ENCODE measurements around the gene SPEG.

Gene SPEG

DNA sequence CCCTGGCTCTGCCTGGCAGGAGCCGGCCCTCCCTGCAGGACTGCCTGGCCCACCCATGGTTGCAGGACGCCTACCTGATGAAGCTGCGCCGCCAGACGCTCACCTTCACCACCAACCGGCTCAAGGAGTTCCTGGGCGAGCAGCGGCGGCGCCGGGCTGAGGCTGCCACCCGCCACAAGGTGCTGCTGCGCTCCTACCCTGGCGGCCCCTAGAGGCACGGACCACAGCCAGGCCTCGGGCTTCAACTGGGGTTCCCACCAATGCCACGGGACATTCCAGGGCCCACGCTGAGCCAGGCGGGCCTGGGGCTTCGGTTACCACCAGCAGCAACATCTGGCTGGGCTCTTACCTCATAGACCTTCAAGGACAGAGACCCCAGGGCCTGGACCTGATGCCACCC lies 57.9 kb downstream of the SPEG start:
- no peak for DNase-seq (ENCODE audit: low read depth)

GRCh38 chr2:219493086-219493485 lies 58.4 kb downstream of the SPEG start:
- H3K4me3 ChIP-seq (ENCODE audit: control insufficient read depth, low read depth, low read length): no peak overlapping the region
- no peak for TF ChIP-seq CTCF (IDR thresholded peaks at IDR 0.05; ENCODE audit: control insufficient read depth, insufficient read depth, low read depth, low read length, missing control alignments)
- no peak for DNase-seq (ENCODE audit: low read depth)

More for the DNA sequence above, 57.9 kb downstream of the SPEG start:
- no peak for TF ChIP-seq CTCF (IDR thresholded peaks at IDR 0.05; ENCODE audit: control insufficient read depth, insufficient read depth, low read depth, low read length, missing control alignments)
- no peak overlapping the region for H3K4me3 ChIP-seq (ENCODE audit: control insufficient read depth, low read depth, low read length)

GRCh38 chr2:219494952-219495530 lies 60.4 kb downstream of the SPEG start:
- no peak for DNase-seq (ENCODE audit: low read depth)
- H3K4me3 ChIP-seq (ENCODE audit: control insufficient read depth, low read depth, low read length): no peak overlapping the region
- TF ChIP-seq CTCF (IDR thresholded peaks at IDR 0.05; ENCODE audit: control insufficient read depth, insufficient read depth, low read depth, low read length, missing control alignments): no peak

DNA sequence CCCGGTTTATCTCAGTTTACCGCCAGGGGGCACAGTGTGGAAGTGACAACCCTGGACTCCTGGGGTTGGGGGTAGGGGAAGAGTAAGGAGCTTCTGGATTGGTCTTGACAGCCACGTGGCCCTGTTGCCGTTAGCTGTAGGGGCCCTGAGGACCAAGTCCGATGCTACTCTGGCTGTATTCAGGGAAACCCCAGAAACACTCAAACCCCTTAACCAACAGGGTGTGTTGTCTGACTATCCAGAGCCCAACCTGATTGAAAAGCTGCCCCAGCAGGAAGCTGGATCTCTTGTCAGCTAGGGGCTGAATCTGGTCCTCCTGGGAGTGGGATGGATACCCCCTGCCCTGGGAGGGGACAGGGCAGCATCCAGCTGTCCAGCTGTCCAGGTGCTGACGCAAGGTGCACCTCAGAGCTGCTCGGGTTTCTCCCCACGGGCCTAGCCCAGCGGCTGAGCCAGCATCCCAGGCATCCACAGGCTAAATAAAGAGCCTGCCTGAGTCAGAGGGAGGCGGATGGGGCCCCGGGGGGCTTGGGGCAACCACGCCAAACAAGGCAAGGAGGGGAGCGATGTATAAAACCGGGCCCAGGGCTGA lies 61.0 kb downstream of the SPEG start:
- TF ChIP-seq CTCF (IDR thresholded peaks at IDR 0.05; ENCODE audit: control insufficient read depth, insufficient read depth, low read depth, low read length, missing control alignments): peak; percentile 77
- peak; percentile 32 for DNase-seq (ENCODE audit: low read depth)

DNA sequence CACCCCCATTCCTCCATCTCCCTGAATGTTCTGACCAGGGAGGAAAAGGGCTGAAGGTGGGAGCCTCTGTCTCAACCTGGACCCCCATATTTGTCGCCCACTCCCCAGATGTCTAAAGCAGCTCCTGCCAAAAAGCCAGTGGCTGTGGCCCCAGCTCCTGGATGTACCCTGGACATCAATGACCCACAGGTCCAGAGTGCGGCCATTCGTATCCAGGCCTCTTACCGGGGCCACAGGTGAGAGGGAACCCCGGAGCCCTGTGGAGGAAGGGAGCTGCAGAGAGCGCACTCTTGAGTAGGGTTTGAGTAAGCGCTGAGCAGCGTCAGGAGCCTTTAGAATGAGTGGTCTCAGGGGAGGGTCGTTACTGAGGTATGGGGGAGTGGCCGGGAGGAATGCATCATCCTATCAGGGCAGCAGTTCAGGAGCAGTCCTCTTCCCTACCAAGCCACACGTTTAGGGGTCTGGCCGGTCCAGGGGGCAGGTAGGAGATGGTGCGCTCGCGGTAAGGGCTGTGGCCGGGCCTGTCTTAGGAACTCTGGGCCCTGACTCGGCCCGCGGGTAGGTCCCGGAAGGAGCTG lies 61.7 kb downstream of the SPEG start:
- no peak overlapping the region for H3K4me3 ChIP-seq (ENCODE audit: control insufficient read depth, low read depth, low read length)
- no peak for DNase-seq (ENCODE audit: low read depth)
- no peak for TF ChIP-seq CTCF (IDR thresholded peaks at IDR 0.05; ENCODE audit: control insufficient read depth, insufficient read depth, low read depth, low read length, missing control alignments)

More for the DNA sequence above, 61.0 kb downstream of the SPEG start:
- H3K4me3 ChIP-seq (ENCODE audit: control insufficient read depth, low read depth, low read length): no peak overlapping the region

DNA sequence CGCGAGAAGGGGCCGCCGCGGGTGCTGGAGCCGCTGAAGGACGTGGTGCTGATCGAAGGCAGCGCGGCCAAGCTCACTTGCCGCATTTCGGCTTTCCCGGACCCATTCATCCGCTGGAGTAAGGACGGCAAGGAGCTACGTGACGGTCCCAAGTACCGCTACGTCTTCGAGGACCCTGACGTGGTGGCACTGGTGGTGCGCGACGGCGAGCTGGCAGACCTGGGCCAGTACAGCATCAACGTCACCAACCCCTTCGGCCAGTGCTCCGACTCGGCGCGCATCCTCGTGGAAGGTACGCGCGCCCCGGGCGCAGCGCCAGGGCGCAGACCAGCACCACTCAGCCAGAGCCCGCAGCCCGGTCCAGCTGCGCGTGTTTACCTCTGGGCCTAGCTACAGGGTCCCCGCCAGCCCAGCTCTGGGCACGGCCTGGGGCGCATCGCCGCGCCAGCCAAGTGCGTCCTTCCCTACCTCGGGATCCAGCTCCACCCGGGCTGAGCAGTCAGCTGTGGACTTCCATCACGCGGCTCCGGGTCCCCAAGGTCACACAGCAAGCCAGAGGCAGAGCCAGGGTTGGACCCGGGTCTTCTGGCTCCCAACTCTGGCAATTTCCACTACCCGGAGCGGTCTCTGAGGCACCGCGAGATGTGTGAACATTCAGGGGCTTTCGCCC lies 62.3 kb downstream of the SPEG start:
- DNase-seq (ENCODE audit: low read depth): no peak
- no peak overlapping the region for H3K4me3 ChIP-seq (ENCODE audit: control insufficient read depth, low read depth, low read length)

More for the DNA sequence above, 62.3 kb downstream of the SPEG start:
- TF ChIP-seq CTCF (IDR thresholded peaks at IDR 0.05; ENCODE audit: control insufficient read depth, insufficient read depth, low read depth, low read length, missing control alignments): no peak

All from AG09309 (cell line).